Uterus (tissue), 4 donors: Measurements from ENCODE around the gene NUBP2. TPM values are rescaled to one million over a fixed set of nuclear protein-coding genes. Genes with fewer than 3 reads are reported as not detected.

ENCODE experiments used
- DNase-seq, 2 donors: peaks; one replicate each; pipeline ENCODE4 v3.0.0-alpha.2; 2019 to 2020
- H3K27ac ChIP-seq, 2 donors: fragments of 200-600 bp; sonication (generic); 1 replicate in 1 of 2; 2 replicates in 1 of 2; pipeline ENCODE4 v1.5.1; 2016 to 2018
- H3K27me3 ChIP-seq, 2 donors: fragments of 200-600 bp; sonication (generic); one replicate each; pipeline ENCODE4 v1.5.1; 2018 to 2019; ENCODE audit warnings: control low read depth in 1 of 2
- H3K36me3 ChIP-seq, 2 donors: fragments of 200-600 bp; sonication (generic); one replicate each; pipeline ENCODE4 v1.5.1; 2019; ENCODE audit warnings: control low read depth in 1 of 2
- H3K4me1 ChIP-seq, 2 donors: fragments of 200-600 bp; sonication (generic); one replicate each; pipeline ENCODE4 v1.5.1; 2018 to 2019; ENCODE audit warnings: control low read depth in 1 of 2
- H3K4me3 ChIP-seq, 2 donors: fragments of 200-600 bp; sonication (generic); 1 replicate in 1 of 2; 2 replicates in 1 of 2; pipeline ENCODE4 v1.5.1; 2018 to 2019; ENCODE audit warnings: mild to moderate bottlenecking in 1 of 2
- H3K9me3 ChIP-seq, 2 donors: fragments of 200-600 bp; sonication (generic); one replicate each; pipeline ENCODE4 v1.5.1; 2019; ENCODE audit warnings: control low read depth in 1 of 2
- POLR2A ChIP-seq, 2 donors: fragments of 450-650 bp; IDR thresholded peaks; one replicate each; pipeline ENCODE4 v1.6.1; 2016; ENCODE audit warnings: antibody characterized with exemption in 2 of 2, mild to moderate bottlenecking in 1 of 2, moderate library complexity in 1 of 2
- intact Hi-C: fragments of 100-400 bp; cut with DNase I; formaldehyde crosslinking; loops from one replicate; pipeline ENCODE4 v1.15.1; 2023; ENCODE audit warnings: low total_unique reads
- total RNA-seq, 4 donors: library from RNA; depleted of rRNA in 3 of 4; stranded (reverse); fragments of >200 nt in 3 of 4; gene quantifications; one replicate each; pipeline versions ENCODE4 v1.1.0 to v1.2.4, GENCODE V29; 2014 to 2023
- TF ChIP-seq, protein P1 (sequence below), 4 experiments: fragments of 200-600 bp in 2 of 4; fragments of 450-650 bp in 2 of 4; sonication (generic) in 2 of 4; IDR thresholded peaks; one replicate each; pipeline ENCODE4 v1.5.1; 2016 to 2019; ENCODE audit warnings: antibody characterized with exemption in 4 of 4, mild to moderate bottlenecking in 2 of 4, moderate library complexity in 1 of 4
- donor health status: DM: yes; HTN: yes; CAD: no.

Gene NUBP2
- total RNA-seq, 4 donors from 2014 or later, result 40.5 to 54.6 (median 47.2) TPM

GRCh38 chr16:1807626-1808025 lies 24.9 kb downstream of the NUBP2 start:
- no peaks in the 10 kb centered on the region for H3K27me3 ChIP-seq
- TF ChIP-seq, protein P1, sequence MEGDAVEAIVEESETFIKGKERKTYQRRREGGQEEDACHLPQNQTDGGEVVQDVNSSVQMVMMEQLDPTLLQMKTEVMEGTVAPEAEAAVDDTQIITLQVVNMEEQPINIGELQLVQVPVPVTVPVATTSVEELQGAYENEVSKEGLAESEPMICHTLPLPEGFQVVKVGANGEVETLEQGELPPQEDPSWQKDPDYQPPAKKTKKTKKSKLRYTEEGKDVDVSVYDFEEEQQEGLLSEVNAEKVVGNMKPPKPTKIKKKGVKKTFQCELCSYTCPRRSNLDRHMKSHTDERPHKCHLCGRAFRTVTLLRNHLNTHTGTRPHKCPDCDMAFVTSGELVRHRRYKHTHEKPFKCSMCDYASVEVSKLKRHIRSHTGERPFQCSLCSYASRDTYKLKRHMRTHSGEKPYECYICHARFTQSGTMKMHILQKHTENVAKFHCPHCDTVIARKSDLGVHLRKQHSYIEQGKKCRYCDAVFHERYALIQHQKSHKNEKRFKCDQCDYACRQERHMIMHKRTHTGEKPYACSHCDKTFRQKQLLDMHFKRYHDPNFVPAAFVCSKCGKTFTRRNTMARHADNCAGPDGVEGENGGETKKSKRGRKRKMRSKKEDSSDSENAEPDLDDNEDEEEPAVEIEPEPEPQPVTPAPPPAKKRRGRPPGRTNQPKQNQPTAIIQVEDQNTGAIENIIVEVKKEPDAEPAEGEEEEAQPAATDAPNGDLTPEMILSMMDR (IDR thresholded peaks at IDR 0.05), result no peak
- no peak for TF ChIP-seq POLR2A (IDR thresholded peaks at IDR 0.05)
- H3K27ac ChIP-seq, result no peak overlapping the region
- intact Hi-C loops, result no loop called here
- H3K4me1 ChIP-seq, result no peaks in the 10 kb centered on the region
- DNase-seq, result no peak
- H3K36me3 ChIP-seq, result no peaks in the 10 kb centered on the region
- H3K4me3 ChIP-seq, result no peak overlapping the region
- no peaks in the 10 kb centered on the region for H3K9me3 ChIP-seq

GRCh38 chr16:1808691-1809090 lies 25.9 kb downstream of the NUBP2 start:
- Histone ChIP-seq H3K27me3 (no peaks in the 10 kb centered on the region), H3K4me1 (no peaks in the 10 kb centered on the region), H3K36me3 (no peaks in the 10 kb centered on the region), H3K4me3 (no peak overlapping the region), H3K9me3 (no peaks in the 10 kb centered on the region), H3K27ac (no peak overlapping the region)
- no peak for DNase-seq
- no peak for TF ChIP-seq POLR2A (IDR thresholded peaks at IDR 0.05)
- TF ChIP-seq, protein P1 (IDR thresholded peaks at IDR 0.05), result no peak
- intact Hi-C loops, result no loop called here

DNA sequence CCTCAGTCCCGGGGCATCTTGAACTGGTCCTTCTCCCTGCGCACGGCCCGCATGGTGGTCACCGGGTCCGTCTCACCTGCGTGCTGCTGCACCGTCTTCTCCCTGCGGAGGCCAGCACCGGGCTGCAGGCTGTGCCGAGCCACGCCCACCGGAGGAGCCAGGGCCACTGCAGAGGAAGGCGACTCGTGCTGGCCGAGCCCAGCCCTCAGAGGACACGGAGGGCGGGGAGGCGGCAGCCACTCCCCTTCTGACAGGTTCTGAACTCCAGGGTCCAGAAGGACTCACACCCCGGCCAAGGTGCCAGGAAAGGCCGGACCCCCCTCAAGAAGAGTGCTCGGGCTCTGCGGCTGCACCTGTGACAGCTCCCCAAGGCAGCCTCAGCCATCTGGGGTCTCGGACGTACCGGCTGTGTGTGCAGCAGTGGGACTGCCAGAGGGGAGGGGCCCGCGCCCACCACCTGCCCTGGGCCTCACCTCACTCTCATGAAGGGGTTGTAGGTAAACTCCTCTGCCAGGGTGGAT lies 26.6 kb downstream of the NUBP2 start:
- Histone ChIP-seq H3K4me1 (no peaks in the 10 kb centered on the region), H3K9me3 (no peaks in the 10 kb centered on the region), H3K36me3 (no peaks in the 10 kb centered on the region), H3K27ac (no peak overlapping the region), H3K27me3 (no peaks in the 10 kb centered on the region), H3K4me3 (no peak overlapping the region)
- intact Hi-C loops, result no loop called here
- TF ChIP-seq, protein P1 (IDR thresholded peaks at IDR 0.05), result no peak
- no peak for TF ChIP-seq POLR2A (IDR thresholded peaks at IDR 0.05)
- DNase-seq, result no peak

- no peaks in the 10 kb centered on the region for H3K4me1 ChIP-seq
- H3K9me3 ChIP-seq, result no peaks in the 10 kb centered on the region
- H3K27me3 ChIP-seq, result no peaks in the 10 kb centered on the region
- H3K36me3 ChIP-seq, result no peaks in the 10 kb centered on the region
- no peak overlapping the region for H3K27ac ChIP-seq
- no peak overlapping the region for H3K4me3 ChIP-seq
- TF ChIP-seq, protein P1 (IDR thresholded peaks at IDR 0.05), result no peak
- TF ChIP-seq POLR2A (IDR thresholded peaks at IDR 0.05), result no peak
- DNase-seq, result no peak
- intact Hi-C loops, result no loop called here
Observed at GRCh38 chr16:1810106-1810505, 27.3 kb downstream of the NUBP2 start.

DNA sequence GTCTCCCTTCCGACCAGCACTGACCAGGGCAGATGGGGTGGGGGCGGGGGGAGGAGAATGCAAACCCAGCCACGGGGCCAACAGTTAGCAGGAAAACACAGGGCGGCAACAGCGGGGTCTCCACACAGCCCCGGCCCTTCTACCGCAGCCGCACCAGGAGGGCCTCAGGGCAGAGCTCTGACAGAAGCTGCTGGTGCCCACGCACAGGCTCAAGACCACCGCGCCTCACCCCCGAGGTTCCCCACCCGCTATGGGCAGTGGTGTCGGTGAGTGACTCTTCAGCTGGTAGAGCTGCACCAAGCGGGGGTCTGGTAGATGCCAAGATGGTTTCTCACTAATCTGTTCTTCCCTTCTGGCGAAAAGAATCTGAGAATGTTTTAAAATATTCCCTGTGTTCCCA lies 27.8 kb downstream of the NUBP2 start:
- TF ChIP-seq, protein P1 (IDR thresholded peaks at IDR 0.05), result no peak
- TF ChIP-seq POLR2A (IDR thresholded peaks at IDR 0.05), result no peak
- H3K27ac ChIP-seq, result no peak overlapping the region
- no peaks in the 10 kb centered on the region for H3K27me3 ChIP-seq
- DNase-seq, result no peak
- H3K36me3 ChIP-seq, result no peaks in the 10 kb centered on the region
- H3K4me3 ChIP-seq, result no peak overlapping the region
- no peaks in the 10 kb centered on the region for H3K9me3 ChIP-seq
- no peaks in the 10 kb centered on the region for H3K4me1 ChIP-seq
- intact Hi-C loops, result no loop called here
